Measurements from ENCODE around the gene EPHB1.

DNA sequence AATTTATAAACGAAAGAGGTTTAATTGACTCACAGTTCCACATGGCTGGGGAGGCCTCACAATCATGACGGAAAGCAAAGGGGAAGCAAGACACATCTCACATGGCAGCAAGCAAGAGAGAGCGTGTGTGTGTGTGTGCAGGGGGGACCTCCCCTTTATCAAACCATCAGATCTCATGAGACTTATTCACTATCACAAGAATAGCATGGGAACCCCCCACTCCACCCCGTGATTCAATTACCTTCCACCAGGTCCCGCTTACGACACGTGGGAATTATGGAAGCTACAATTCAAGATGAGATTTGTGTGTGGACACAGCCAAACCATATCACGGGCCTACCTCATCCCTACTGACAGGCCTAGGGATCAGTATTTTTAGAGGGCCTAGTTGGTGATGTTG is 3.1 kb upstream of the EPHB1 start:
- TF ChIP-seq POLR2AphosphoS5 (IDR thresholded peaks at IDR 0.05; ENCODE audit: borderline replicate concordance, low read depth, low read length), result no peak
- no peak for TF ChIP-seq EZH2 (IDR thresholded peaks at IDR 0.05)
- TF ChIP-seq FOXP2 (optimal IDR thresholded peaks at IDR 0.05; ENCODE audit: control extremely low read depth, extremely low read length, insufficient read depth), result no peak
